Activated CD4-positive, alpha-beta memory T cell treated with anti-CD3 and anti-CD28 coated beads, Interleukin-2, amount 10 ng/mL, durations not matched to agents 7 days and 5 days (primary cell): Measurements from ENCODE around the gene RPL29. TPM values are rescaled to one million over a fixed set of nuclear protein-coding genes. Genes with fewer than 3 reads are reported as not detected.
"Not testable (repeated sequence)": the region's sequence is repeated elsewhere in the genome, so short reads cannot be mapped to it uniquely, and the experiment has no call there.

Experiments used
- CTCF ChIA-PET: fragments of 350-600 bp; sonication (Branson Sonifier 250); formaldehyde crosslinking; loops from one replicate; lab custom pipeline; 2021; ENCODE audit warnings: antibody characterized with exemption, inconsistent platforms; lab: Charles Lee
- POLR2A ChIA-PET: fragments of 350-600 bp; sonication (Branson Sonifier 250); formaldehyde crosslinking; loops from one replicate; lab custom pipeline; 2021; ENCODE audit warnings: antibody characterized with exemption; lab: Charles Lee
- DNase-seq: peaks from one replicate; pipeline ENCODE4 v3.0.0-alpha.2; 2020
- H3K27ac Mint-ChIP-seq: one replicate; pipeline ENCODE4 v1.8.0; 2021; ENCODE audit warnings: mild to moderate bottlenecking, mixed read lengths
- H3K27me3 Mint-ChIP-seq: one replicate; pipeline ENCODE4 v1.8.0; 2021; ENCODE audit warnings: mixed read lengths
- H3K36me3 Mint-ChIP-seq: one replicate; pipeline ENCODE4 v1.8.0; 2021; ENCODE audit warnings: low read depth, mixed read lengths
- H3K4me1 Mint-ChIP-seq: one replicate; pipeline ENCODE4 v1.8.0; 2021; ENCODE audit warnings: mixed read lengths
- H3K4me3 Mint-ChIP-seq: one replicate; pipeline ENCODE4 v1.8.0; 2021; ENCODE audit warnings: mild to moderate bottlenecking, mixed read lengths
- H3K9me3 Mint-ChIP-seq: one replicate; pipeline ENCODE4 v1.8.0; 2021; ENCODE audit warnings: mixed read lengths
- total RNA-seq, 2 experiments: library from RNA; stranded (reverse); gene quantifications; one replicate each; pipeline ENCODE4 v1.2.3, GENCODE V29; 2021

The RPL29 gene
- total RNA-seq, 2 experiments from 2014 or later, result 1,042 to 1,047 TPM

GRCh38 chr3:52034651-52035050, 39.0 kb upstream of the RPL29 start:
- CTCF ChIA-PET, result no interaction called here
- no peaks in the 10 kb centered on the region for H3K9me3 Mint-ChIP-seq
- no peaks in the 10 kb centered on the region for H3K27me3 Mint-ChIP-seq
- H3K4me1 Mint-ChIP-seq, result no peaks in the 10 kb centered on the region
- POLR2A ChIA-PET, result no interaction called here
- no peak for DNase-seq
- no peak overlapping the region for H3K4me3 Mint-ChIP-seq
- H3K27ac Mint-ChIP-seq, result no peak overlapping the region
- no peaks in the 10 kb centered on the region for H3K36me3 Mint-ChIP-seq

GRCh38 chr3:52034212-52034611, 38.5 kb upstream of the RPL29 start:
- no peaks in the 10 kb centered on the region for H3K36me3 Mint-ChIP-seq
- H3K9me3 Mint-ChIP-seq, result no peaks in the 10 kb centered on the region
- H3K27me3 Mint-ChIP-seq, result no peaks in the 10 kb centered on the region
- ChIA-PET POLR2A (no interaction called here), CTCF (no interaction called here)
- no peaks in the 10 kb centered on the region for H3K4me1 Mint-ChIP-seq
- H3K27ac Mint-ChIP-seq, result no peak overlapping the region
- H3K4me3 Mint-ChIP-seq, result no peak overlapping the region
- DNase-seq, result no peak

- CTCF ChIA-PET, result not testable (repeated sequence)
These were observed 38.1 kb upstream of the RPL29 start for GRCh38 chr3:52033748-52034147.

GRCh38 chr3:52032702-52033408, 37.2 kb upstream of the RPL29 start:
- ChIA-PET POLR2A (no interaction called here), CTCF (no interaction called here)
- Mint-ChIP-seq H3K36me3 (no peaks in the 10 kb centered on the region), H3K4me1 (no peaks in the 10 kb centered on the region), H3K9me3 (no peaks in the 10 kb centered on the region), H3K4me3 (no peak overlapping the region), H3K27me3 (no peaks in the 10 kb centered on the region), H3K27ac (no peak overlapping the region)
- DNase-seq, result no peak

More at GRCh38 chr3:52033748-52034147, 38.1 kb upstream of the RPL29 start:
- H3K9me3 Mint-ChIP-seq, H3K27me3 Mint-ChIP-seq, DNase-seq, H3K4me3 Mint-ChIP-seq, POLR2A ChIA-PET, H3K36me3 Mint-ChIP-seq, H3K4me1 Mint-ChIP-seq, H3K27ac Mint-ChIP-seq: not testable (repeated sequence)

- no peak for DNase-seq
- POLR2A ChIA-PET, result interaction anchor here (1.0 kb wide), 1 partner anchor 9 kb away, joined by 3 read pairs; no protein-coding TSS in a partner anchor
- H3K36me3 Mint-ChIP-seq, result no peaks in the 10 kb centered on the region
- H3K4me1 Mint-ChIP-seq, result no peaks in the 10 kb centered on the region
- no peak overlapping the region for H3K4me3 Mint-ChIP-seq
- H3K27me3 Mint-ChIP-seq, result no peaks in the 10 kb centered on the region
- no peaks in the 10 kb centered on the region for H3K9me3 Mint-ChIP-seq
- H3K27ac Mint-ChIP-seq, result no peak overlapping the region
- CTCF ChIA-PET, result no interaction called here
These were observed 36.2 kb upstream of the RPL29 start for GRCh38 chr3:52031896-52032295.

- CTCF ChIA-PET, result no interaction called here
- H3K36me3 Mint-ChIP-seq, result no peaks in the 10 kb centered on the region
- no peaks in the 10 kb centered on the region for H3K4me1 Mint-ChIP-seq
- H3K27ac Mint-ChIP-seq, result no peak overlapping the region
- POLR2A ChIA-PET, result interaction anchor here (1.0 kb wide), 1 partner anchor 10 kb away, joined by 3 read pairs; no protein-coding TSS in a partner anchor
- no peaks in the 10 kb centered on the region for H3K27me3 Mint-ChIP-seq
- H3K9me3 Mint-ChIP-seq, result no peaks in the 10 kb centered on the region
- no peak overlapping the region for H3K4me3 Mint-ChIP-seq
- no peak for DNase-seq
These were observed 35.1 kb upstream of the RPL29 start for GRCh38 chr3:52030714-52031310.

GRCh38 chr3:52029535-52029934, 33.8 kb upstream of the RPL29 start:
- ChIA-PET CTCF (no interaction called here), POLR2A (no interaction called here)
- Mint-ChIP-seq H3K4me1 (no peaks in the 10 kb centered on the region), H3K4me3 (no peak overlapping the region), H3K27me3 (no peaks in the 10 kb centered on the region), H3K27ac (no peak overlapping the region), H3K36me3 (no peaks in the 10 kb centered on the region), H3K9me3 (no peaks in the 10 kb centered on the region)
- DNase-seq, result no peak

- POLR2A ChIA-PET, result no interaction called here
- no peak overlapping the region for H3K4me3 Mint-ChIP-seq
- no peaks in the 10 kb centered on the region for H3K9me3 Mint-ChIP-seq
- no peak for DNase-seq
- no peak overlapping the region for H3K27ac Mint-ChIP-seq
- CTCF ChIA-PET, result no interaction called here
- no peaks in the 10 kb centered on the region for H3K27me3 Mint-ChIP-seq
- H3K4me1 Mint-ChIP-seq, result no peaks in the 10 kb centered on the region
- no peaks in the 10 kb centered on the region for H3K36me3 Mint-ChIP-seq
These were observed 33.4 kb upstream of the RPL29 start for GRCh38 chr3:52029053-52029452.

- Mint-ChIP-seq H3K9me3 (no peaks in the 10 kb centered on the region), H3K27ac (no peak overlapping the region), H3K4me1 (no peaks in the 10 kb centered on the region), H3K4me3 (no peak overlapping the region), H3K27me3 (no peaks in the 10 kb centered on the region), H3K36me3 (no peaks in the 10 kb centered on the region)
- no peak for DNase-seq
- POLR2A ChIA-PET, result no interaction called here
- CTCF ChIA-PET, result interaction anchor here (0.6 kb wide), 1 partner anchor 33 kb away, joined by 3 read pairs; the partner anchor contains the start of gene RPL29
These were observed 32.9 kb upstream of the RPL29 start for GRCh38 chr3:52028572-52028971.

GRCh38 chr3:52026041-52026440, 30.3 kb upstream of the RPL29 start:
- no peak overlapping the region for H3K27ac Mint-ChIP-seq
- H3K4me1 Mint-ChIP-seq, result no peaks in the 10 kb centered on the region
- H3K27me3 Mint-ChIP-seq, result no peaks in the 10 kb centered on the region
- ChIA-PET CTCF (no interaction called here), POLR2A (no interaction called here)
- no peaks in the 10 kb centered on the region for H3K36me3 Mint-ChIP-seq
- no peaks in the 10 kb centered on the region for H3K9me3 Mint-ChIP-seq
- no peak for DNase-seq
- no peak overlapping the region for H3K4me3 Mint-ChIP-seq

GRCh38 chr3:52025453-52025852, 29.8 kb upstream of the RPL29 start:
- ChIA-PET POLR2A (no interaction called here), CTCF (interaction anchor here (0.6 kb wide), 1 partner anchor 542 kb away, joined by 3 read pairs; no protein-coding TSS in a partner anchor)
- Mint-ChIP-seq H3K4me3 (no peak overlapping the region), H3K9me3 (no peaks in the 10 kb centered on the region), H3K36me3 (no peaks in the 10 kb centered on the region), H3K27ac (no peak overlapping the region), H3K27me3 (no peaks in the 10 kb centered on the region), H3K4me1 (no peaks in the 10 kb centered on the region)
- DNase-seq, result no peak

- H3K27ac Mint-ChIP-seq, result no peak overlapping the region
- POLR2A ChIA-PET, result no interaction called here
These were observed 29.2 kb upstream of the RPL29 start for GRCh38 chr3:52024765-52025452.

More at GRCh38 chr3:52024765-52025452, 29.2 kb upstream of the RPL29 start:
- H3K27me3 Mint-ChIP-seq, result no peaks in the 10 kb centered on the region
- H3K36me3 Mint-ChIP-seq, result no peaks in the 10 kb centered on the region
- H3K4me3 Mint-ChIP-seq, result no peak overlapping the region
- no peaks in the 10 kb centered on the region for H3K4me1 Mint-ChIP-seq
- DNase-seq, result no peak
- CTCF ChIA-PET, result interaction anchor here (0.6 kb wide), 1 partner anchor 543 kb away, joined by 3 read pairs; no protein-coding TSS in a partner anchor
- H3K9me3 Mint-ChIP-seq, result no peaks in the 10 kb centered on the region
